Stimulated activated CD8-positive, alpha-beta memory T cell treated with anti-CD3 and anti-CD28 coated beads, Interleukin-7, amount 100 ng/mL, for 1 hour (primary cell): Measurements from ENCODE around the gene AEBP2.
"Not testable (repeated sequence)": the region's sequence is repeated elsewhere in the genome, so short reads cannot be mapped to it uniquely, and the experiment has no call there.

Source experiments
- DNase-seq, 2 donors: peaks; one replicate each; pipeline ENCODE4 v3.0.0-alpha.2; 2020; ENCODE audit warnings: low read depth in 2 of 2

AEBP2 gene

DNA sequence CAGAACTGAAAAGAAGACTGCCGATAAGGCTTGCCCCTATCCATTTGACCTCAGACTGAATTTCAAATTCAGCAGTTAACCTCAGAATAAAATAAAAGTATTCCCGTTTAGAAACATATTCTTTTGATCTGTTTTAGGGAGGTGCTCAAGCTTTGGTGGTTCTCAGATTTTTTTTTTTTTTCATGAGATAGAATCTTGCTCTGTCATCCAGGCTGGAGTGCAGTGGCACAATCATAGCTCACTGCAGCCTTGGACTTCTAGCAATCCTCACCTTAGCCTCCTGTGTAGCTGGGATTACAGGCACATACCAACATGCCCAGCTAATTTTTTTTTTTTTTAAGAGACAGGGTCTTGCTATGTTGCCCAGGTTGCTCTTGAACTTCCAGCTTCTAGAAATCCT, 15.5 kb downstream of the AEBP2 start:
- DNase-seq: no peak

DNA sequence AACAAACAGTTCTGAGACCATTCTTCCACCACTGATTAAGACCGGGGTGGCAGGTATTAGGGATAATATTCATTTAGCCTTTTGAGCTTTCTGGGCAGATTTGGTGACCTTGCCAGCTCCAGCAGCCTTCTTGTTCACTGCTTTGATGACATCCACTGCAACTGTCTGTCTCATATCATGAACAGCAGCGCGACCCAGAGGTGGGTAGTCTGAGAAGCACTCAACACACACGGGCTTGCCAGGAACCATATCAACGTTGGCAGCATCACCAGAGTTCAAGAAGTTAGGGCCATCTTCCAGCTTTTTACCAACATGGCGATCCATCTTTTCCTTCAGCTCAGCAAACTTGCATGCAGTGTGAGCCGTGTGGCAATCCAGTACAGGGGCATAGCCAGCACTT, 16.9 kb downstream of the AEBP2 start:
- no peak for DNase-seq

DNA sequence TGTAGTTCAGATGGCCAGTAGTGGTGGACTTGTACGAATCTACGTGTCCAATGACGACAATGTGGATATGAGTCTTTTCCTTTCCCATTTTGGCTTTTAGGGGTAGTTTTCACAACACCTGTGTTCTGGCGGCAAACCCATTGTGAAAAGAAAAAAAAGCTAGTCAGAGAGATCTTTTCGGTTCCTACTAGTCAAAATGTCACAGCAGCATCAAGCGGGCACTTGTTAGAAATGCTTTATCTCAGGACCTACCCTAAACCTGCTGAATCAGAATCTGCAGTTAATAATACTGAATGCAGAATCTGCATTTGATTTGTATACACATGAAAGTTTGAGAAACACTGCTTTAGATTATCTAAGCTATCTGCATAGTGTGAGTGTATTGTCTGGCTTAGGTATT, 18.3 kb downstream of the AEBP2 start:
- DNase-seq: no peak

DNA sequence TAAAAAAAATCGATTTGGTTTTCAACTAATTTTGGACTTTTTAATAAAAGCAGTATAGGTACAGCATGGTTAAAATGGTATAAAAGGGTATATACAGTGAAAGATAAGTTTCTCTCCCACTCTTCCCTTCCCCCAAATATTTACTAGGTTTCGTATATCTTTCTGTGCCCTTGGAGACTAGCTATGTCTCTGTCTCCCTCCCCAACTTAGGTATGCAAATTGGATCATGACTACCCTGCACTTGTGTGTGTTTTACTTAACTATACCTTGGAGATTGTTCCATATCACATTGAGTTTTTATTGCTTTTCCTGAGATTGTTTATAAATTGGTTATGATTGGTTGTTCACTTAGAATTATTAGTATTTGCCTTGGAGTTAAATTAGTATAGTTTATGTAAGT, 19.4 kb downstream of the AEBP2 start:
- DNase-seq: no peak

GRCh38 chr12:19461999-19462398, 22.7 kb downstream of the AEBP2 start:
- no peak for DNase-seq

DNA sequence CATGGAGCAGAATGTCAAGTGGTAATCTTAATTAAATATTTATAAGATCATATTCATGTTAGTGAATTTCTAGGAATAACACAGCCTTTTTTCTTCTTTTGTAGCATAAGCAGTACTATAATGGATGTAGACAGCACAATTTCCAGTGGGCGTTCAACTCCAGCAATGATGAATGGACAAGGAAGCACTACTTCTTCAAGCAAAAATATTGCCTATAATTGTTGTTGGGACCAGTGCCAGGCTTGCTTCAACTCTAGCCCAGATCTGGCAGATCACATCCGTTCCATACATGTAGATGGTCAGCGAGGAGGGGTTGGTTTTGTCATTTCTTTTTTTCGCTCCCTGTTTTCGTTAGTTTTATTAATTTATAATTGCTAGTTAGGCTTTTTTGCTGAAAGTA, 23.1 kb downstream of the AEBP2 start:
- no peak for DNase-seq

DNA sequence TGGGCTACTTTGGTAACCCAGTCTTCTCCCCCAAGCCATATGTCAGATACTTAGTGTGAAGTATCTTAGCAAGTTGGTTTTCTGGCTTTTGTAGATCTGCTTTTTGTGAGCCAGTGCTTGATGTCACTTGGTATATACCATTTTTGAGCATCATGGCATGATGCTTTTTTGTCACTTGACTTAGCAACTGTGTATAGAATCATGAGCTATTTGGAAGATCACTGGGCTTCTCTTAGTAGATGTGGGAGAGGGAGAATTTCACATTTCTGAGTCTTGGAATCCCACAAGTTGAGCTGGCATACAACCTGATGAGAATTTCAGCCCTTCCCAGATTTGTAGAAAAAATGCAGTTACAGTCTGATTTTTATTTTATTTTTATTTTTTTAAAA, 24.9 kb downstream of the AEBP2 start:
- DNase-seq: no peak

DNA sequence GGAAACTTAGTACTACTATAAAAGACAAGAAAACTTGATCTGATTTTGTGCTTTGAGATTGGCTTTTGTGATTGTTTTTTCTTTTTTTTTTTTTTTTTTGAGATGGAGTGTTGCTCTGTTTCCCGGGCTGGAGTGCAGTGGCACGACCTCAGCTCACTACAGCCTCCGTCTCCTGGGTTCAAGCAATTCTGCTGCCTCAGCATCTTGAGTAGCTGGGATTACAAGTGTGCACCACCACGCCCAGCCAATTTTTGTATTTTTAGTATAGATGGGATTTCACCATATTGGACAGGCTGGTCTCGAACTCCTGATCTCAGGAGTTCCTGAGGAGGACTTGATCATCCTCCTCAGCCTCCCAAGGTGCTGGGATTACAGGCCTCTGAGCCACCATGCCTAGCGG, 26.4 kb downstream of the AEBP2 start:
- DNase-seq: no peak

GRCh38 chr12:19474147-19474546, 34.9 kb downstream of the AEBP2 start:
- DNase-seq: no peak

- DNase-seq: not testable (repeated sequence)
These were observed 36.7 kb downstream of the AEBP2 start for GRCh38 chr12:19475884-19476505.

- DNase-seq: no peak
These were observed 37.8 kb downstream of the AEBP2 start for GRCh38 chr12:19477071-19477470.

GRCh38 chr12:19480459-19480858, 41.2 kb downstream of the AEBP2 start:
- DNase-seq: no peak

GRCh38 chr12:19482036-19482435, 42.7 kb downstream of the AEBP2 start:
- DNase-seq: no peak

DNA sequence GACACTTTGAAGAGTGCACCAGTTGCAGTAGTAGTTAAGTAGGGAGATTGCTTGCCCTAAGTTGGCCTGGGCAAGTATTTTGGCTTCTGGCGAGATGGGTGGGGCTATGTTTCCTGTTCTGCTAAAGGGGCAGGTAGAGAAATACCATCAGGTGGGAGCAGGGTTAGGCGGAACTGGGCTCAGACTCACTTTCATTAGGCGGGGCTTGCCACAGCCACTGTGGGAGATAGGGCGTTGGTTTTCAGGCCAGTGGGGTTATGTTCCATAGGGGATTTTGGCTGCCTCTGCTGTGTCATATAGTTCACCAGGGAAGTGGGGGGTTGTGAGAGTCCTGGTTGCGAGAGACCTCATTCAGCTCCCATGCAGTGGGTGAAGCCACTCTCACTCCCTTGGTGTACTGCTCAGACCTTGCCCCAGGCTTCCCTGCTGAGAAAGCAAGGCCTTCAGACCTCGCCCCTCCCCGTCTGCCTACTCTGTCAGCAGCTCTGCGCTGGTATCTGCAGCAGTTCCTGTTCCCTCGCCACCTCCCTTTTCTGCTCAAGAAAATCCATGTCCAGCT, 43.3 kb downstream of the AEBP2 start:
- peak; percentile 2 to 6 for DNase-seq

DNA sequence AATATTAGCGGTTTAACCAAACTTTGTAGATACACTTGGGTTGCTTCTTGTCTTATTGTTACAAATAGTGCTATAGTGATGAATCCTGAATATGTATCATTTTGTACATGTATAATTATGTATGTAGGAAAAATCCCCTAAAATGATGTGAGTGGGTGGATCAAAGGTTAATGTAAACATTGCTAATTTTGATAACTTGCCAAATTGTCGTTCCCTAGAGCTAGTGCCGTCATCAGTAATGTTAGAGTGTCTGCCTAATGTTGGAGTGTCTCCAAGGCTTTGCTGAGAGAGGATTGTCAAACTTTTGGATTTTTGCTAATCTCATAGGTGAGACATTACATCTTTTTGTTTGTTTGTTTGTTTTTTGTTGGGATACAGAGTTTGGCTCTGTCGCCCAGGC, 44.4 kb downstream of the AEBP2 start:
- no peak for DNase-seq

- no peak for DNase-seq
These were observed 45.4 kb downstream of the AEBP2 start for GRCh38 chr12:19484738-19485137.

DNA sequence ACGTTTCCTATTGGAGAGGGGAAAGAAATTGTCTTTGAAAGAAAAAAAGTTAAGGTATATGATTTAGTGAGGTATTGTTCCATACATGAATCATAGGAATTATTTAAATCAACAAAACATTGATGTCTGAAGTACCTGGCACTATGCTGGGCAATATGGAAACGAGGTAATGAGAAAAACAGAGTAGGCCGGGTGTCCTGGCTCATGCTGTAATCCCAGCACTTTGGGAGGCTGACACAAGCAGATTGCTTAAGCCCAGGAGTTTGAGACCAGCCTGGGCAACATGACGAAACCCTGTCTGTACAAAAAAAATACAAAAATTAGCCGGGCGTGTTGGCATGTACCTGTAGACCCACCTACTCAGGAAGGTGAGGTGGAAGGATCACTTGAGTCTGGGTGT, 45.9 kb downstream of the AEBP2 start:
- no peak for DNase-seq

GRCh38 chr12:19489168-19489567, 49.9 kb downstream of the AEBP2 start:
- DNase-seq: no peak

DNA sequence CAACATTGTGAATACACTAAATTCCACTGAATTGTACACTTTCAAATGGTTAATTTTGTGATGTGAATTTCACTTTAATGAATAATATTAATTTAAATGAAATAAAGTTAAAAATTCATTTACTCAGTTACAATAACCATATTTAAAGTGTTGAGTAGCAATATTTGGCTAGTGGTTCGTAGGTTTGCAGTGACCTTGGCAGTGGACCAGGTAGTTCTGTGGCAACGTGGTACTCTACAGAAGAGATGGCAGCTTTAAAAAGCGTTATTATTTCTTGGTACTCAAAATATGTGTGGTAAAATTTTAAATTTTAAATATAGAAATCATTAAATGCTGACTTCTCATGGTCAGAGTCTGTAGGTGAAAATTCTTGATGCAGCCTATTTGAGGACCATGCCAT, 51.6 kb downstream of the AEBP2 start:
- no peak for DNase-seq

DNA sequence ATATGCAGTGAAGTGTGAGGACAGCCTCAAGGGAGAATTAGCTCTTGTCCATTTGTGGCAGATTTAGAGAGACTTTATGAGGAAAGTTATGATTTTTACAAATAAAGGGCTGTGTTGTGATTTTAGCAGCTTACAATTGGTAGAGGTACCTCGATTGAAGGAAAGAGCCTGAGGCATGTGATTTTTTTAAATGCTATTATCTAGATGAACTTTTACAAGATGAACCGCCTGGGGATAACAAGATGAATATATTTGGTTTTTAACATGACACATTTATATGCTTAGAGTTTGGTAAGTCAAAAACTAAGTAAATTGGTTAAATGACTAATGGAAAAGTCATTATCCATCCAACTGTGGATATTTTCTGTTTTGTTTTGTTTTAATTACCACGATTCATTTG, 52.6 kb downstream of the AEBP2 start:
- no peak for DNase-seq

DNA sequence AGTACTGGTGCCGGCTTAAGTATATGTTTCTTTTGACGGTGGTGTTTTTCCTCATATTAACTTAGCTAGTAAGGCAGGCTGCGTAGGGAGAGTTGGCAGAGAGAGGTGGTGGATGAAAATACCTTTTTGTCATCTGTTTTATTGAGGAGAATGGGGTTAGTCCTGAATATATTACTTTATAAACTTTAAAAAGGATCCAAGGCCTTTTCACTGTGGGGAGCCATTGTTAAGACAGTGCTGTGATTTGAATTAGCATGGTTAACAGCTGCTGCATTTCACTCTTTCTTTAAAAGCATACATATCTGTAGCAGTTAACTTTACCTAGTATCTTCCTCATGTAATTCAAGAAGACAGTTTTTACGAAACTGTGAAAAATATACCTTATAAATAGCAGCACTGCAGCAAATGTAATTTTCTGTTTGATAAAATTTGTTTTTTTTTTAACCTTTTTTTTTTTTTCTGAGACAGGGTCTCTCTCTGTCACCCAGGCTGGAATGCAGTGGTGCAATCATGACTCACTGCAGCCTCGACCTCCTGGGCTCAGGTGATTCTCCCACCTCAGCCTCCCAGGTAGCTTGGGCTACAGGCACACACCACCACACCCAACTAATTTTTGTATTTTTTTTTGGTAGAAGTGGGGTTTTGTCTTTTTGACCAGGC, 57.1 kb downstream of the AEBP2 start:
- DNase-seq: no peak

DNA sequence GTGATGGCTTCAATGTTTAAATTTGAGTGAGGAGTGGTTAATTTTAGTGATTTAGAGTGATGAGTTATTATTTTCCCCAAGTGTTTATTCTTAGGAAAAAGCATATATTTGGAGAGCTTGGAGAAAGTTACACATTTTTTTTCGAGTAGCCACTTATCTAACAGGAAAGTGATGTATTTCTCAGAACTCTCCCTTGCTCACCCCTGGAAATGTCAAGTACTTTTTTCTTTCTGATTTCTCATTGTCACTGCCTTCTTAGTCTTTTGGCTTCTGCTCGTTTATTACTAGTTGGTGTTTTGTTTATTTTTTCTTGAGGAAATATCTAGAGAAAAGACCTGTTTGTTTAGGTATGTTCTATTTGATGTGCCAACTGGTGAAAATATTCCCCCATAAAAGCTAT, 58.8 kb downstream of the AEBP2 start:
- DNase-seq: no peak

DNA sequence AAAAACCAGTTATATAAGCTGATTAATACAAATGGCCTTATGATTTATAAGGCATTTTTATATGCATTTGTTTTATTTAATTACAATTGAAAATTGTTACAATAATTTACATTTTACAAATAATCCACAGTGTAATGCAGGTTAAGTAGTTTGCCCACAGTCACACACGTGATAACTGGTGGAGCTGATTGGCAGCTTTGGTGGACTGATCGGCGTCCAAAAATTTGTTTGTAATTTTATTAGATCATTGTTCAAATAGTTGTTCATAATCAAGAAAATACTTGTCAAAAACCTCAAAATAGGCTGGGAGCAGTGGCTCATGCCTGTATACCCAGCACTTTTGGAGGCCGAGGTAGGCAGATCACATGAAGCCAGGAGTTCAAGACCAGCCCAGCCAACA, 59.7 kb downstream of the AEBP2 start:
- no peak for DNase-seq

GRCh38 chr12:19506497-19506896, 67.2 kb downstream of the AEBP2 start:
- no peak for DNase-seq
